Measurements from ENCODE around the gene AP5M1.
A peak's percentile ranks its signal among the peaks of the same experiment; 100 is the strongest.
"Not testable (repeated sequence)": the region's sequence is repeated elsewhere in the genome, so short reads cannot be mapped to it uniquely, and the experiment has no call there.

The AP5M1 gene

DNA sequence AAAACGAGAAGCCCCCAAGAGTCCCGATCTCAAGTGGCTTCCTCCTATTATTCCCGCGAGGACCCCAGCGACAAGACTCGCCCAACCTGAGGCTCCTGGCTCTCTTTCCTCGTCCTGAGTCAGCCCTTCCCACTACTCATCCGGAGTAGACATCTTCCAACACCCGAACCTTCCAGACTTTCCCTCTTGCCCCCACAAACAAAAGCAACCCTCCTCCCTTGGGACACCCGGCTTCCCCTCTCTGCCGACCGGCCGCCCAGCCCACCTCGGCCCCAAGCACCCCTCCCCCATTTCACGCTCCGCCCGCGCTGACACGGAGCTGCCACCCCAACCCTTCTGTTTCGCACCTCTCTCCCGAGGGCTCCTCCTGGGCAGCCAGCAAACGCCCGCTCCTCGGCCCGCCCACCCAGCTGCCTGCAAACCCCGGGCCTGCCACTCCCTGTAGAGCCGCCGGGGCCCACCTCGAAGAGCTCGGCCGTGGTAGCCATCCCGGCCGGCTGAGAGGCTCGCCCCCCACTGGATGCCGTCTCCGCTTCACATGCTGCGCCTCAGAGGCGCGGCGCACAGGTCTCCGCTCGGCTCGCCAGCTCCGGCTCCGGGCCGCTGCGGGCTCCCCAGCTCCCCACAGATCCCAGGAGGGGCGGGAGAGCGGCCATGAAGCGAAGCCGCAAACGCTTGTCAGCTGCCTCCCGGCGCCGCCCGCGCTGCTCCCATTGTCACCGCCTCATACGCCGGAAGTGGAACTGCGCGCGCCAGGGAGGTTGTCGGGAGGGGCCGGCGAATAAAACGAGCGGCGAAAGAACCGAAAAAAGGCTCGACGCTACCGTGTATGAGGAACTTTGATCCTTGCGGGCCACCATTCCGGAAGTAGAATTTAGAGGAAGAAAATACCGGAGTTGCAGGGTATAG is at the start of gene AP5M1, which contains the start of gene EXOC5:
TSS of gene AP5M1 (plus strand) at position 811 of the 909 bp plus-strand sequence. CDS start 344 bp downstream, outside the sequence.
TSS of gene EXOC5 (minus strand) at position 745 of the 909 bp plus-strand sequence. CDS start at position 488, 257 bp downstream.
- DNase-seq (ENCODE audit: low read depth): peak; percentile 89

DNA sequence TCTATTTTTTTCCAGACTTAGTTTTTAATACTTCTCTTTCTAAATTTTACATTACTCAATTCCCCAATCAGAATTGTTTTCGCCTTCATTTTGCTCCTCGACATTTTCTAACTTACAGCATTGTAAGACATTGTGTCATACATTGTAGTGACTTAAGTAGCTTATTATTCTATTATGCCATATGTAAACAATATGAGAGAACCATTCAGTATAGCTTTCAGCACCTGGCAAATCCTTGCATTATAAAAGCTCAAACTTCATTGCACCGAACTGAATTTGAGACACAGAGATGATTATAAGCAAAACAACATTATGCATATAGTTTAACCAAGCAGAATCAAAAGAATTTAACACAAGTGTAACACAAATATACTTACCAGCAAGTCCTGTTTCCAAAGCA is 46.8 kb upstream of the AP5M1 start:
- TF ChIP-seq CTCF (IDR thresholded peaks at IDR 0.05; ENCODE audit: low read depth, low read length, missing control alignments): no peak
- no peak overlapping the region for H3K4me3 ChIP-seq (ENCODE audit: low read depth, low read length)
- no peak for DNase-seq (ENCODE audit: low read depth)

More for the DNA sequence above, at the start of gene AP5M1, which contains the start of gene EXOC5:
- no peak for TF ChIP-seq CTCF (IDR thresholded peaks at IDR 0.05; ENCODE audit: low read depth, low read length, missing control alignments)
- H3K4me3 ChIP-seq (ENCODE audit: low read depth, low read length): peak within 1 kb of the TSS; percentile 73

- no peak overlapping the region for H3K4me3 ChIP-seq (ENCODE audit: low read depth, low read length)
- DNase-seq (ENCODE audit: low read depth): no peak
- no peak for TF ChIP-seq CTCF (IDR thresholded peaks at IDR 0.05; ENCODE audit: low read depth, low read length, missing control alignments)
These were observed 41.7 kb upstream of the AP5M1 start for GRCh38 chr14:57227083-57227482.

DNA sequence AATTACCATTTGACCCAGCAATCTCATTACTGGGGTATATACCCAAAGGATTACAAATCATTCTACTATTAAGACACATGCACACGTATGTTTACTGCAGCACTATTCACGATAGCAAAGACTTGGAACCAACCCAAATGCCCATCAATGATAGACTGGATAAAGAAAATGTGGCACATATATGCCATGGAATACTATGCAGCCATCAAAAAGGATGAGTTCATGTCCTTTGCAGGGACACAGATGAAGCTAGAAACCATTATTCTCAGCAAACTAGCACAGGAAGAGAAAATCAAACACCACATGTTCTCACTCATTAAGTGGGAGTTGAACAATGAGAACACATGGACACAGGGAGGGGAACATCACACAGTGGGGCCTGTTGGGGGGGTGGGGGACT is 40.5 kb upstream of the AP5M1 start:
- not testable (repeated sequence) for H3K4me3 ChIP-seq (ENCODE audit: low read depth, low read length); DNase-seq (ENCODE audit: low read depth)

- TF ChIP-seq CTCF (IDR thresholded peaks at IDR 0.05; ENCODE audit: low read depth, low read length, missing control alignments): no peak
- no peak for DNase-seq (ENCODE audit: low read depth)
- H3K4me3 ChIP-seq (ENCODE audit: low read depth, low read length): no peak overlapping the region
These were observed 36.8 kb upstream of the AP5M1 start for GRCh38 chr14:57232006-57232405.

- not testable (repeated sequence) for DNase-seq (ENCODE audit: low read depth); H3K4me3 ChIP-seq (ENCODE audit: low read depth, low read length)
These were observed 28.7 kb upstream of the AP5M1 start for GRCh38 chr14:57240115-57240514.

GRCh38 chr14:57243320-57243719 is 25.5 kb upstream of the AP5M1 start:
- no peak overlapping the region for H3K4me3 ChIP-seq (ENCODE audit: low read depth, low read length)
- no peak for DNase-seq (ENCODE audit: low read depth)
- TF ChIP-seq CTCF (IDR thresholded peaks at IDR 0.05; ENCODE audit: low read depth, low read length, missing control alignments): no peak

- no peak overlapping the region for H3K4me3 ChIP-seq (ENCODE audit: low read depth, low read length)
- no peak for DNase-seq (ENCODE audit: low read depth)
- no peak for TF ChIP-seq CTCF (IDR thresholded peaks at IDR 0.05; ENCODE audit: low read depth, low read length, missing control alignments)
These were observed 24.7 kb upstream of the AP5M1 start for GRCh38 chr14:57244106-57244505.

All from GM12864 (cell line).